ENCODE results near the gene KATNB1. TPM values are rescaled to one million over a fixed set of nuclear protein-coding genes. Genes with fewer than 3 reads are reported as not detected.

KATNB1 gene
- total RNA-seq, 1 donor: 23.7 TPM

DNA sequence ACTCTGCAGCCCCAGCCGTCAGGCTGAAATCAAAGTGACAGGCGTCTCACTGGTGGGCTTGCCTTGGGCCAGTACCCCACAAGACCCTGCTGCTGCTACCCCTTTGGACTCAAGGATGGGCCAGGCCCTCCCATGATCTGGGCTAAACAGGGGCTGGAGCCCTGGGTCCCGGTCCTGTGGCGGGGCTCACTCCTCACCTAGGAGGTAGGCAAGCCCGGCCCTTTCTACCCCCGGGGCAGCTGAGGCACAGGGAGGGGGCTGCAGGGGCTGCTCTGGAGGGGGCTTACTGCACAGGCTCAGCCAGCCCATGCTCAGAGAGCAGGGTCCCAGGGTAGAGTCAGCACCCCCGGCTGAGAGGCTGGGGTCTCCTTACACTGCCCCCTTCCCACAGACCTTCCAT lies 23.6 kb downstream of the KATNB1 start:
- no peak for DNase-seq (ENCODE audit: low read depth)
- TF ChIP-seq, protein P1, sequence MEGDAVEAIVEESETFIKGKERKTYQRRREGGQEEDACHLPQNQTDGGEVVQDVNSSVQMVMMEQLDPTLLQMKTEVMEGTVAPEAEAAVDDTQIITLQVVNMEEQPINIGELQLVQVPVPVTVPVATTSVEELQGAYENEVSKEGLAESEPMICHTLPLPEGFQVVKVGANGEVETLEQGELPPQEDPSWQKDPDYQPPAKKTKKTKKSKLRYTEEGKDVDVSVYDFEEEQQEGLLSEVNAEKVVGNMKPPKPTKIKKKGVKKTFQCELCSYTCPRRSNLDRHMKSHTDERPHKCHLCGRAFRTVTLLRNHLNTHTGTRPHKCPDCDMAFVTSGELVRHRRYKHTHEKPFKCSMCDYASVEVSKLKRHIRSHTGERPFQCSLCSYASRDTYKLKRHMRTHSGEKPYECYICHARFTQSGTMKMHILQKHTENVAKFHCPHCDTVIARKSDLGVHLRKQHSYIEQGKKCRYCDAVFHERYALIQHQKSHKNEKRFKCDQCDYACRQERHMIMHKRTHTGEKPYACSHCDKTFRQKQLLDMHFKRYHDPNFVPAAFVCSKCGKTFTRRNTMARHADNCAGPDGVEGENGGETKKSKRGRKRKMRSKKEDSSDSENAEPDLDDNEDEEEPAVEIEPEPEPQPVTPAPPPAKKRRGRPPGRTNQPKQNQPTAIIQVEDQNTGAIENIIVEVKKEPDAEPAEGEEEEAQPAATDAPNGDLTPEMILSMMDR (IDR thresholded peaks at IDR 0.05; ENCODE audit: insufficient read depth, low read length): no peak
- H3K4me3 ChIP-seq (ENCODE audit: low read depth, low read length): no peak overlapping the region

- no peak for DNase-seq (ENCODE audit: low read depth)
- TF ChIP-seq, protein P1 (IDR thresholded peaks at IDR 0.05; ENCODE audit: insufficient read depth, low read length): no peak
- no peak overlapping the region for H3K4me3 ChIP-seq (ENCODE audit: low read depth, low read length)
Measured at GRCh38 chr16:57759541-57760356, 24.2 kb downstream of the KATNB1 start.

DNA sequence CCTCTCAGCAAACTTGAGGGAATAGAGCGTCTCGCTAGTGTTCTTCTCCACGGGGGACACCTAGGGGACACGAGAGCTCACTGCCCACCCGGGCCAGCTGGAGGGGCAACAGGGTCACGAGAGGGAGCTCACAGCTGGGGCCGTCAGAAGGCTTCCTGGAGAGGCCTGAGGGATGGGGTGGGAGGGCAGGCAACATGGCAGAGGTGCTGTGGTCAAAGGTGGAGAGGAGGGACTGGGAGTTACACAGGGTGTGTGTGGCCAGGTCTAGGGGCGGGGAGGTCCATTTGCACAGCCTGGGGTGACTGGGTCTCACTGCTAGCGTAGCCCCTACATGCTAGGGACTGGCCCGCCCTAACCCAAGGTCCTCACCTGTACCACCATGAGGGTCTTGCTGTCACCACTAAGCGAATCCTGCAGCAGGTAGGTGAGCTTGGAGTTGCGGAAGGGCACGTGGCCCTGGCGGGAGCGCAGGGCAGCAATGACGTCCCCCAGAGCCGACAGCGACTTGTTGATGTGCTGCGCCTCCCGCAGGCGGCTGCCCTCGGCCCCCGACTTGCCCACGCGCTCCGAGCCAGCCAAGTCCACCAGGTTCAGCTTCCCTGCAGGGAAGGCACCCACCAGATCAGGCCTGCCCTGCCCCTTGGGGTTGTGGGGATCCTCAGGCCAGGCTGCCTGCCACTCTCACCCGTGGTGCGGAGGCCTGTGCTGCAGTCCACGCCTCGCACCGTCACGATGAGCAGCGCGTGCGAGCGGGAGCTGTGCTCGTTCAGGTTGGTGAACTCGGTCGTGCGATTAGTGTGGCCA lies 25.0 kb downstream of the KATNB1 start:
- H3K4me3 ChIP-seq (ENCODE audit: low read depth, low read length): no peak overlapping the region
- DNase-seq (ENCODE audit: low read depth): no peak
- TF ChIP-seq, protein P1 (IDR thresholded peaks at IDR 0.05; ENCODE audit: insufficient read depth, low read length): no peak

- DNase-seq (ENCODE audit: low read depth): no peak
- TF ChIP-seq, protein P1 (IDR thresholded peaks at IDR 0.05; ENCODE audit: insufficient read depth, low read length): no peak
- H3K4me3 ChIP-seq (ENCODE audit: low read depth, low read length): no peak overlapping the region
Measured at GRCh38 chr16:57761301-57761700, 25.7 kb downstream of the KATNB1 start.

GRCh38 chr16:57761957-57762356 lies 26.4 kb downstream of the KATNB1 start:
- no peak overlapping the region for H3K4me3 ChIP-seq (ENCODE audit: low read depth, low read length)
- no peak for DNase-seq (ENCODE audit: low read depth)
- TF ChIP-seq, protein P1 (IDR thresholded peaks at IDR 0.05; ENCODE audit: insufficient read depth, low read length): no peak

DNA sequence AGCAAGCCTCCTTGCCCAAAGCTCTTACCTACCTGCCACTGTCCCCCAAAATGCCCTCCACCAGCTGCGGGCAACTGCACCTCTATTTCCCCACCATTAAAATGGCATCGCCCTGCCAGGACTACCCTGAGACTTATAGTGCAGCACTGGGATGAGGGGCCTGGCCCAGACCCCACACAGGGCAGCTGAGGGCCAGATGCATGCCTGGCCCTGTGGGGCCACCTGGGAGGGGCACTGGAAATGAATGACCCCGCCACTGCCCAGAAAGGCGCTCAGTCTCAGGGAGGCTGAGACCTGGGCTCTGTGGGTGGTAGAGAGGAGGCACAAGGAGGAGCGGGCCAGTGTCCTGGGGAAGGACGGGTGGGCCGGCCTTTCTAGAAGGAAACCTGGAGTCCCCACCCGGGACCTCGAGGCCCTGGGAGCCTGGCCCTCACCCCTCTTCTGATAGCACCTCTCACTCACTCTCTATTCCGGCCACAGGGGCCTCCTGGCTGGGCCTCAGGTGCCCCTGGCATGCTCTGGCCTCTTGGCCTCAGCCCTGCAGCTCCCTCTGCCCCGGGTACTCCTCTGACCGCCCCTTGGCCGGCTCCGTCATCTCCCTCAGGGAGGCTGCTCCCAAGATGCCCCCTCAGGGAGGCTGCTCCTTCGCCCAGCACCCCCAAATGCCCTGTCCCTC lies 26.9 kb downstream of the KATNB1 start:
- H3K4me3 ChIP-seq (ENCODE audit: low read depth, low read length): no peak overlapping the region
- DNase-seq (ENCODE audit: low read depth): no peak
- TF ChIP-seq, protein P1 (IDR thresholded peaks at IDR 0.05; ENCODE audit: insufficient read depth, low read length): no peak
